GM12878 (cell line): ENCODE results near the gene SKOR2. TPM values are rescaled to one million over a fixed set of nuclear protein-coding genes. Genes with fewer than 3 reads are reported as not detected.

Source experiments
- ATAC-seq: fragments of 200-7000 bp; cut with Tn5 transposase; 3 replicates; pipeline ENCODE4 v1.9.1; 2020; ENCODE audit warnings: mild to moderate bottlenecking, moderate library complexity
- BruUV-seq: library from RNA; stranded (reverse); fragments of 400-500 nt; replicated peaks from 2 replicates; lab custom pipeline; 2021; lab: Mats Ljungman, UMichigan
- CTCF ChIA-PET: fragments of 300-600 bp; sonication (Branson Sonifier 250); formaldehyde crosslinking; extraction: SDS; loops from one replicate; lab custom pipeline; 2021; ENCODE audit warnings: inconsistent platforms; lab: Yijun Ruan, JAX
- POLR2A ChIA-PET: fragments of 350-600 bp; formaldehyde crosslinking; extraction: SDS; loops from one replicate; lab custom pipeline; 2021; ENCODE audit warnings: inconsistent platforms; lab: Charles Lee
- RAD21 ChIA-PET: fragments of 300-600 bp; sonication (Branson Sonifier 250); formaldehyde crosslinking; loops from one replicate; lab custom pipeline; 2023; ENCODE audit warnings: antibody characterized with exemption; ENCODE audit not compliant: unreplicated experiment; lab: Charles Lee
- SMC1A ChIA-PET: fragments of 300-600 bp; sonication (Branson Sonifier 250); formaldehyde crosslinking; loops from one replicate; lab custom pipeline; 2023; ENCODE audit not compliant: unreplicated experiment, uncharacterized antibody; lab: Charles Lee
- DNase-seq: peaks from one replicate; pipeline ENCODE4 v3.0.0-alpha.2; 2011; ENCODE audit warnings: low read depth, low spot score
- FAIRE-seq: peaks from 3 replicates; lab custom pipeline; 2011; peaks lifted over from hg19 to GRCh38; lab: Jason Lieb, UNC
- H2AFZ ChIP-seq: 2 replicates; pipeline ENCODE4 v1.6.0; 2011; ENCODE audit warnings: low read depth, low read length, control low read depth; ENCODE audit not compliant: control insufficient read depth
- H3K27ac ChIP-seq: 2 replicates; pipeline ENCODE4 v1.5.1; 2011; ENCODE audit warnings: control low read depth; ENCODE audit not compliant: control insufficient read depth, insufficient read depth
- H3K27me3 ChIP-seq, 2 experiments: replicated peaks in 1 of 2; 2 replicates each; pipeline versions ENCODE4 v1.6.0 to v1.6.1; 2011; ENCODE audit warnings: low read length in 1 of 2; ENCODE audit not compliant: control insufficient read depth in 2 of 2, insufficient read depth in 2 of 2
- H3K36me3 ChIP-seq, 2 experiments: 2 replicates each; pipeline ENCODE4 v1.5.1; 2011; ENCODE audit warnings: low read length in 1 of 2; ENCODE audit not compliant: control insufficient read depth in 2 of 2, insufficient read depth in 2 of 2
- H3K4me1 ChIP-seq: 2 replicates; pipeline ENCODE4 v1.6.1; 2011; ENCODE audit warnings: mild to moderate bottlenecking, low read length, moderate library complexity, mixed read lengths; ENCODE audit not compliant: control insufficient read depth, insufficient read depth
- H3K4me2 ChIP-seq: 2 replicates; pipeline ENCODE4 v1.6.0; 2011; ENCODE audit warnings: control low read depth; ENCODE audit not compliant: control insufficient read depth, insufficient read depth
- H3K4me3 ChIP-seq: fragments of 200-600 bp; sonication (generic); 2 replicates; pipeline ENCODE4 v1.5.1; 2016
- H3K79me2 ChIP-seq: 2 replicates; pipeline ENCODE4 v1.6.0; 2011; ENCODE audit warnings: low read length; ENCODE audit not compliant: control insufficient read depth, insufficient read depth
- H3K9ac ChIP-seq: 2 replicates; pipeline ENCODE4 v1.8.0; 2011; ENCODE audit warnings: low read length, control low read depth, mixed read lengths; ENCODE audit not compliant: control insufficient read depth, insufficient read depth
- H3K9me3 ChIP-seq: replicated peaks from 3 replicates; pipeline ENCODE4 v1.5.1; 2011; ENCODE audit warnings: mild to moderate bottlenecking, low read length; ENCODE audit not compliant: control insufficient read depth, insufficient read depth
- H4K20me1 ChIP-seq: 2 replicates; pipeline ENCODE4 v1.6.0; 2011; ENCODE audit not compliant: control insufficient read depth, insufficient read depth
- BCLAF1 ChIP-seq: fragments of 450-650 bp; IDR thresholded peaks from 2 replicates; pipeline ENCODE4 v1.6.1; 2017; ENCODE audit warnings: antibody characterized with exemption, mild to moderate bottlenecking, moderate library complexity
- BHLHE40 ChIP-seq, 2 experiments: fragments of 450-650 bp in 1 of 2; IDR thresholded peaks; 2 replicates each; pipeline ENCODE4 v1.6.1; 2011 to 2017; ENCODE audit warnings: low read depth in 2 of 2, borderline replicate concordance in 1 of 2, improper control_type of control experiment in 1 of 2, low read length in 1 of 2, mild to moderate bottlenecking in 1 of 2
- BRCA1 ChIP-seq: IDR thresholded peaks from 2 replicates; pipeline ENCODE4 v1.6.1; 2011; ENCODE audit warnings: low read depth, low read length, improper control_type of control experiment
- CBX5 ChIP-seq: sonication (generic); IDR thresholded peaks from 2 replicates; pipeline ENCODE4 v1.6.1; 2016; ENCODE audit warnings: low read depth, moderate library complexity, mild to moderate bottlenecking, inconsistent platforms
- CHD2 ChIP-seq: IDR thresholded peaks from 2 replicates; pipeline ENCODE4 v1.6.1; 2011; ENCODE audit warnings: low read depth, low read length, improper control_type of control experiment, borderline replicate concordance
- NR2C1 ChIP-seq: fragments of 450-650 bp; IDR thresholded peaks from 2 replicates; pipeline ENCODE4 v1.6.1; 2017; ENCODE audit warnings: antibody characterized with exemption, mild to moderate bottlenecking, moderate library complexity
- POLR2A ChIP-seq: IDR thresholded peaks from 2 replicates; pipeline ENCODE4 v1.6.1; 2011; ENCODE audit warnings: low read depth, mild to moderate bottlenecking, low read length
- SIN3A ChIP-seq: IDR thresholded peaks from 2 replicates; pipeline ENCODE4 v1.6.1; 2012; ENCODE audit warnings: low read depth, low read length, improper control_type of control experiment
- SMAD5 ChIP-seq: IDR thresholded peaks from 2 replicates; pipeline ENCODE4 v1.6.1; 2016; ENCODE audit warnings: antibody characterized with exemption, low read depth
- TCF12 ChIP-seq: IDR thresholded peaks from 2 replicates; pipeline ENCODE4 v1.6.1; 2011; ENCODE audit warnings: low read depth, mild to moderate bottlenecking, low read length
- TCF3 ChIP-seq: IDR thresholded peaks from 2 replicates; pipeline ENCODE4 v1.6.1; 2012; ENCODE audit warnings: low read depth, mild to moderate bottlenecking, low read length, borderline replicate concordance; ENCODE audit not compliant: insufficient read depth
- ZBTB40 ChIP-seq: fragments of 450-650 bp; IDR thresholded peaks from 2 replicates; pipeline ENCODE4 v1.6.1; 2016; ENCODE audit warnings: mild to moderate bottlenecking, moderate library complexity, borderline replicate concordance
- ZNF24 ChIP-seq: fragments of 450-650 bp; IDR thresholded peaks from 2 replicates; pipeline ENCODE4 v1.6.1; 2017; ENCODE audit warnings: antibody characterized with exemption, mild to moderate bottlenecking
- WGBS: methylation state at CpG from one replicate; pipeline ENCODE4 v1.1.6; 2016; ENCODE audit warnings: low lambda C conversion rate; ENCODE audit not compliant: insufficient replicate concordance, insufficient coverage; ENCODE audit errors: missing lambda C conversion rate; 5-methylcytosine and 5-hydroxymethylcytosine counted together
- in situ Hi-C: fragments of 300-500 bp; cut with MboI; formaldehyde crosslinking; loops from 9 replicates; pipeline ENCODE4 v1.14.3; 2018; ENCODE audit warnings: mixed read lengths
- intact Hi-C: fragments of 100-400 bp; cut with micrococcal nuclease; formaldehyde crosslinking; loops from one replicate; pipeline ENCODE4 v1.14.2; 2022; ENCODE audit not compliant: unreplicated experiment
- polyA plus RNA-seq, 11 experiments: library from polyadenylated mRNA; depleted of rRNA in 4 of 11; unstranded in 6 of 11; stranded (reverse) in 5 of 11; fragments of >200 nt; fragmentation: Nextera tagmentation in 4 of 11; fragmentation: Illumina TruSeq in 1 of 11; extraction: Ambion mirVana in 4 of 11; extraction: Trizol in 1 of 11; gene quantifications; 1 replicate in 1 of 11; 2 replicates in 10 of 11; pipeline versions ENCODE4 v1.2.1 to v1.2.3, GENCODE V29; 2011 to 2016; ENCODE audit warnings: inconsistent platforms in 2 of 11, missing spikeins in 2 of 11, low read depth in 1 of 11
- total RNA-seq, 4 experiments: library from RNA; depleted of rRNA in 3 of 4; stranded (reverse); fragments of >200 nt in 3 of 4; fragmentation: Illumina TruSeq in 1 of 4; extraction: Trizol in 1 of 4; gene quantifications; 2 replicates each; pipeline versions ENCODE4 v1.2.1 to v1.2.3, GENCODE V29; 2013 to 2021
- TF ChIP-seq, protein P1 (sequence below): fragments of 450-650 bp; IDR thresholded peaks from 2 replicates; pipeline ENCODE4 v1.6.1; 2016; ENCODE audit warnings: mild to moderate bottlenecking

SKOR2 gene
- total and polyA plus RNA-seq, 10 of the 15 experiments (the other 5 are each of a cell fraction or from before 2014, with no cell fraction given): not detected

GRCh38 chr18:47175898-47176575, 75.4 kb downstream of the SKOR2 start, which contains the start of gene IER3IP1 (continued):
- TF ChIP-seq, protein P1, sequence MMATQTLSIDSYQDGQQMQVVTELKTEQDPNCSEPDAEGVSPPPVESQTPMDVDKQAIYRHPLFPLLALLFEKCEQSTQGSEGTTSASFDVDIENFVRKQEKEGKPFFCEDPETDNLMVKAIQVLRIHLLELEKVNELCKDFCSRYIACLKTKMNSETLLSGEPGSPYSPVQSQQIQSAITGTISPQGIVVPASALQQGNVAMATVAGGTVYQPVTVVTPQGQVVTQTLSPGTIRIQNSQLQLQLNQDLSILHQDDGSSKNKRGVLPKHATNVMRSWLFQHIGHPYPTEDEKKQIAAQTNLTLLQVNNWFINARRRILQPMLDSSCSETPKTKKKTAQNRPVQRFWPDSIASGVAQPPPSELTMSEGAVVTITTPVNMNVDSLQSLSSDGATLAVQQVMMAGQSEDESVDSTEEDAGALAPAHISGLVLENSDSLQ: no peak
- peak; percentile 89 for TF ChIP-seq POLR2A
- no peak for TF ChIP-seq BCLAF1
- no peak for TF ChIP-seq CHD2
- TF ChIP-seq BRCA1: no peak
- TF ChIP-seq, all 136 proteins: peak for 26

DNA sequence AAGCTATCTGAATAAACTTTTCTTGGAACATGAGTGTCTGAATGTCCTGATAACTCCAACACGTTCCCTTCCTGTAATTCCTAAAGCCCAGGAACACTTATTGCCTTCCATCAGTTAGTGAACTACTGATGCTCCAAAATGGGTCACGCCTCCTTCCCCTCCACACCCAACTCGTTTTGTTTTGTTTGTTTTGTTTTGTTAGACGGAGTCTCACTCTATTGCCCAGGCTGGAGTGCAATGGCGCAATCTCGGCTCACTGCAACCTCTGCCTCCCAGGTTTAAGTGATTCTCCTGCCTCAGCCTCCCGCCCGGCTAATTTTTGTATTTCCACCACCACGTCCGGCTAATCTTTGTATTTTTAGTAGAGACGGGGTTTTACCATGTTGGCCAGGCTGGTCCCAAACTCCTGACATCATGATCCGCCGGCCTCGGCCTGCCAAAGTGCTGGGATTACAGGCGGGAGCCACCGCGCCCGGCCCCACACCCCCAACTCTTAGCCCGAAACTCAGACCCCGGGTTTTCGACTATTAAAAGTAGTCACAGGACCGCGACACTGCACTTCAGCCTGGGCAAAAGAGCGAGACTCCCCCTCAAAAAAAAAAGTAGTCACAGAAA, 76.1 kb downstream of the SKOR2 start:
- ChIA-PET SMC1A (interaction anchor here (1.9 kb wide), 1 partner anchor 10 kb away, joined by 5 read pairs; no protein-coding TSS in a partner anchor), POLR2A (interaction anchor here (0.7 kb wide), 2 partner anchors 25 to 361 kb away, joined by 3 read pairs; partner anchors contain the start of gene HDHD2), CTCF (interaction anchor here (1.8 kb wide), 1 partner anchor 10 kb away, joined by 4 read pairs; no protein-coding TSS in a partner anchor), RAD21 (no interaction called here)
- DNase-seq (no peak), FAIRE-seq (no peak), ATAC-seq (peak; percentile 35)
- Histone ChIP-seq H3K36me3 (no peaks in the 10 kb centered on the region), H3K27me3 (no peaks in the 10 kb centered on the region), H4K20me1 (no peaks in the 10 kb centered on the region), H3K4me2 (peak overlapping the region; percentile 51), H3K9me3 (no peaks in the 10 kb centered on the region), H3K27ac (peak overlapping the region; percentile 45), H3K79me2 (peaks cover 36% of the 10 kb centered on the region), H3K4me3 (peak overlapping the region; percentile 93), H2AFZ (peak overlapping the region; percentile 60), H3K4me1 (peaks cover 9% of the 10 kb centered on the region; the same call in 1 of the 2 replicates), H3K9ac (peak overlapping the region; percentile 90)
- WGBS: under 1% methylated on average over 24 of the region's 24 CpGs
- in situ Hi-C loops: no loop called here
- no TSS peak for BruUV-seq
- intact Hi-C loops: no loop called here
- TF ChIP-seq NR2C1 (no peak), BHLHE40 (IDR thresholded peaks at IDR 0.05; ENCODE audit: borderline replicate concordance in 1 of 2, low read depth in 2 of 2, low read length in 1 of 2) (no peak), TCF12 (no peak), TCF3 (no peak), CBX5 (no peak), SIN3A (no peak), ZNF24 (peak; percentile 74; the same call in 1 of the 2 replicates), ZBTB40 (no peak), SMAD5 (no peak)
